Endothelial cell of umbilical vein (primary cell): ENCODE measurements around the gene INTS14. TPM values are rescaled to one million over a fixed set of nuclear protein-coding genes. Genes with fewer than 3 reads are reported as not detected.

ENCODE experiments used
- BruUV-seq: library from RNA; stranded (reverse); fragments of 400-500 nt; replicated peaks from 2 replicates; lab custom pipeline; 2021; lab: Mats Ljungman, UMichigan
- CTCF ChIA-PET: fragments of 300-600, 350-600 bp; sonication (Branson Sonifier 250); formaldehyde crosslinking; loops from one replicate; lab custom pipeline; 2021; ENCODE audit warnings: antibody characterized with exemption, inconsistent platforms; lab: Charles Lee
- POLR2A ChIA-PET: fragments of 300-600, 350-600 bp; sonication (Branson Sonifier 250); formaldehyde crosslinking; loops from one replicate; lab custom pipeline; 2021; ENCODE audit warnings: antibody characterized with exemption, inconsistent platforms; lab: Charles Lee
- DNase-seq: peaks from one replicate; pipeline ENCODE4 v3.0.0-alpha.2; 2011; ENCODE audit warnings: low read depth, low spot score
- FAIRE-seq: peaks from 2 replicates; lab custom pipeline; 2011; peaks lifted over from hg19 to GRCh38; lab: Jason Lieb, UNC
- H2AFZ ChIP-seq: 2 replicates; pipeline ENCODE4 v1.6.0; 2012; ENCODE audit warnings: low read depth, low read length, control low read depth, inconsistent platforms
- H3K27ac ChIP-seq: 2 replicates; pipeline ENCODE4 v1.5.1; 2011; ENCODE audit warnings: low read depth, mild to moderate bottlenecking, control low read depth, low read length, moderate library complexity; ENCODE audit not compliant: insufficient read depth
- H3K27me3 ChIP-seq, 2 experiments: 2 replicates each; pipeline versions ENCODE4 v1.6.0 to v1.6.1; 2011; ENCODE audit warnings: low read length in 2 of 2, mixed read lengths in 1 of 2; ENCODE audit not compliant: control insufficient read depth in 2 of 2, insufficient read depth in 2 of 2
- H3K36me3 ChIP-seq, 2 experiments: 2 replicates in 1 of 2; 3 replicates in 1 of 2; pipeline ENCODE4 v1.5.1; 2011; ENCODE audit warnings: low read length in 2 of 2, mild to moderate bottlenecking in 1 of 2, moderate library complexity in 1 of 2; ENCODE audit not compliant: control insufficient read depth in 2 of 2, insufficient read depth in 2 of 2; ENCODE audit errors: extremely low read depth in 1 of 2
- H3K4me1 ChIP-seq: 3 replicates; pipeline ENCODE4 v1.5.1; 2011; ENCODE audit warnings: mild to moderate bottlenecking, low read length; ENCODE audit not compliant: control insufficient read depth, insufficient read depth; ENCODE audit errors: extremely low read depth
- H3K4me2 ChIP-seq: 2 replicates; pipeline ENCODE4 v1.6.1; 2011; ENCODE audit warnings: low read length, control low read depth, mixed read lengths; ENCODE audit not compliant: insufficient read depth
- H3K4me3 ChIP-seq, 3 experiments: fragments of 200-600 bp in 1 of 3; sonication (generic), shearing (Covaris generic) in 1 of 3; replicated peaks in 1 of 3; 2 replicates each; pipeline ENCODE4 v1.5.1; 2011 to 2016; ENCODE audit warnings: control low read depth in 3 of 3, low read length in 3 of 3, mild to moderate bottlenecking in 2 of 3, inconsistent platforms in 1 of 3, low read depth in 1 of 3, moderate library complexity in 1 of 3; ENCODE audit not compliant: insufficient read depth in 1 of 3
- H3K79me2 ChIP-seq: 2 replicates; pipeline ENCODE4 v1.6.0; 2012; ENCODE audit warnings: low read length, inconsistent platforms; ENCODE audit not compliant: control insufficient read depth, insufficient read depth
- H3K9ac ChIP-seq: replicated peaks from 2 replicates; pipeline ENCODE3; 2011; ENCODE audit warnings: low read length, control low read depth; ENCODE audit not compliant: insufficient read depth; ENCODE audit errors: extremely low read depth
- H3K9me1 ChIP-seq: replicated peaks from 3 replicates; pipeline ENCODE4 v1.6.0; 2011; ENCODE audit warnings: mild to moderate bottlenecking, low read length; ENCODE audit not compliant: control insufficient read depth, insufficient read depth; ENCODE audit errors: extremely low read depth
- H3K9me3 ChIP-seq: replicated peaks from 2 replicates; pipeline ENCODE4 v1.5.1; 2012; ENCODE audit warnings: low read length, inconsistent platforms; ENCODE audit not compliant: control insufficient read depth, insufficient read depth
- H4K20me1 ChIP-seq: replicated peaks from 2 replicates; pipeline ENCODE3; 2011; ENCODE audit warnings: mild to moderate bottlenecking, low read length; ENCODE audit not compliant: control insufficient read depth, insufficient read depth; ENCODE audit errors: extremely low read depth
- EZH2 ChIP-seq: IDR thresholded peaks from 2 replicates; pipeline ENCODE4 v1.6.1; 2012; ENCODE audit warnings: borderline replicate concordance, low read depth, mild to moderate bottlenecking, moderate library complexity, low read length, inconsistent platforms; ENCODE audit not compliant: severe bottlenecking
- FOS ChIP-seq: IDR thresholded peaks from 2 replicates; pipeline ENCODE4 v1.6.1; 2011; ENCODE audit warnings: mild to moderate bottlenecking, low read length, moderate library complexity, borderline replicate concordance; ENCODE audit not compliant: insufficient read depth
- GATA2 ChIP-seq: IDR thresholded peaks from 2 replicates; pipeline ENCODE4 v1.7.0; 2011; ENCODE audit warnings: low read depth, mild to moderate bottlenecking, moderate library complexity, mixed read lengths, low read length; ENCODE audit not compliant: insufficient read length, insufficient read depth
- JUN ChIP-seq: IDR thresholded peaks from 2 replicates; pipeline ENCODE4 v1.6.1; 2011; ENCODE audit warnings: borderline replicate concordance, low read depth; ENCODE audit not compliant: insufficient read length, insufficient read depth
- MAX ChIP-seq: IDR thresholded peaks from 2 replicates; pipeline ENCODE4 v1.6.1; 2011; ENCODE audit not compliant: insufficient read depth, insufficient read length
- MYC ChIP-seq: IDR thresholded peaks from one replicate; pipeline ENCODE4 v1.6.1; 2011; ENCODE audit warnings: mild to moderate bottlenecking, low read depth, low read length
- POLR2A ChIP-seq: IDR thresholded peaks from 2 replicates; pipeline ENCODE4 v1.6.1; 2012; ENCODE audit warnings: low read depth, mild to moderate bottlenecking, control low read depth, low read length
- POLR2AphosphoS5 ChIP-seq: IDR thresholded peaks from 2 replicates; pipeline ENCODE4 v1.6.1; 2012; ENCODE audit warnings: low read depth, mild to moderate bottlenecking, control low read depth, low read length, moderate library complexity; ENCODE audit not compliant: insufficient read depth
- dilution Hi-C: fragments of 300-500 bp; cut with MboI; formaldehyde crosslinking; loops from one replicate; pipeline ENCODE4 v1.15.0; 2019; ENCODE audit warnings: low sequenced_read_pairs; ENCODE audit not compliant: extremely low pct_ligation_motif_present
- intact Hi-C: fragments of 100-400 bp; cut with micrococcal nuclease; formaldehyde crosslinking; loops from one replicate; pipeline ENCODE4 v1.10.0; 2022
- polyA plus RNA-seq, 4 experiments: library from polyadenylated mRNA; depleted of rRNA in 3 of 4; stranded (reverse) in 3 of 4; unstranded in 1 of 4; fragments of >200 nt; gene quantifications; 2 replicates each; pipeline versions ENCODE4 v1.2.1 to v1.2.3, GENCODE V29; 2011 to 2012; ENCODE audit warnings: missing spikeins in 1 of 4
- total RNA-seq: library from RNA; stranded (reverse); gene quantifications from 2 replicates; pipeline ENCODE4 v1.2.3, GENCODE V29; 2021
- TF ChIP-seq, protein P1 (sequence below), 2 donors: IDR thresholded peaks; 1 replicate in 1 of 2; 2 replicates in 1 of 2; pipeline ENCODE4 v1.5.1; 2011; ENCODE audit warnings: low read length in 2 of 2, mild to moderate bottlenecking in 2 of 2, moderate library complexity in 2 of 2, control low read depth in 1 of 2, inconsistent platforms in 1 of 2, low read depth in 1 of 2; ENCODE audit not compliant: insufficient read depth in 1 of 2; ENCODE audit errors: extremely low read depth in 1 of 2

The INTS14 gene
- total and polyA plus RNA-seq, 2 donors (not counting 3 experiments of a cell fraction or from before 2014, with no cell fraction given): 41.7 to 52.6 TPM

DNA sequence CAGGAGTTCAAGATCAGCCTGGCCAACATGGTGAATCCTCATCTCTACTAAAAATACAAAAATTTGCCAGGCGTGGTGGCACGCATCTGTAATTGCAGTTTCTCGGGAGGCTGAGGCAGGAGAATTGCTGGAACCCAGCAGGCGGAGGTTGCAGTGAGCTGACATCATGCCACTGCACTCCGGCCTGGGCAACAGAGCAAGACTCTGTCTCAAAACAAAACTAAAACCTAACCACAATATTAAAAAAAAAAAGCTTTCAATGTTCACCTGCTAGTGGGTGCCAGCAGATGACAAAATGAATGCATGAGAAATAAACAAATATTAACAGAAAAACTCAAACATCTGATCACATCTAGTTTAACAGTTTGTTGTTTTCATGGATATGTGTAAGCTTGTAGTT lies 19.8 kb upstream of the INTS14 start:
- CTCF ChIA-PET: interaction anchor here (1.4 kb wide), 1 partner anchor 20 kb away, joined by 5 read pairs; the partner anchor contains the start of gene INTS14

More for the DNA sequence above, 19.8 kb upstream of the INTS14 start:
- H3K79me2 ChIP-seq: no peaks in the 10 kb centered on the region
- no peaks in the 10 kb centered on the region for H3K9me3 ChIP-seq
- no TSS peak for BruUV-seq
- no peaks in the 10 kb centered on the region for H4K20me1 ChIP-seq
- POLR2A ChIA-PET: interaction anchor here (0.6 kb wide), 1 partner anchor 44 kb away, joined by 4 read pairs; no protein-coding TSS in a partner anchor
- no peak for FAIRE-seq
- dilution Hi-C loops (no loop called here), intact Hi-C loops (loop anchor here (10.0 kb wide), 1 partner anchor 314 kb away; no protein-coding TSS in a partner anchor)
- no peaks in the 10 kb centered on the region for H3K36me3 ChIP-seq
- H3K4me1 ChIP-seq: no peaks in the 10 kb centered on the region
- no peak overlapping the region for H3K4me2 ChIP-seq
- H3K9ac ChIP-seq: no peak overlapping the region
- TF ChIP-seq POLR2AphosphoS5 (no peak), MAX (no peak), FOS (no peak), GATA2 (no peak), MYC (no peak), POLR2A (no peak), EZH2 (no peak), JUN (no peak)
- TF ChIP-seq, protein P1, sequence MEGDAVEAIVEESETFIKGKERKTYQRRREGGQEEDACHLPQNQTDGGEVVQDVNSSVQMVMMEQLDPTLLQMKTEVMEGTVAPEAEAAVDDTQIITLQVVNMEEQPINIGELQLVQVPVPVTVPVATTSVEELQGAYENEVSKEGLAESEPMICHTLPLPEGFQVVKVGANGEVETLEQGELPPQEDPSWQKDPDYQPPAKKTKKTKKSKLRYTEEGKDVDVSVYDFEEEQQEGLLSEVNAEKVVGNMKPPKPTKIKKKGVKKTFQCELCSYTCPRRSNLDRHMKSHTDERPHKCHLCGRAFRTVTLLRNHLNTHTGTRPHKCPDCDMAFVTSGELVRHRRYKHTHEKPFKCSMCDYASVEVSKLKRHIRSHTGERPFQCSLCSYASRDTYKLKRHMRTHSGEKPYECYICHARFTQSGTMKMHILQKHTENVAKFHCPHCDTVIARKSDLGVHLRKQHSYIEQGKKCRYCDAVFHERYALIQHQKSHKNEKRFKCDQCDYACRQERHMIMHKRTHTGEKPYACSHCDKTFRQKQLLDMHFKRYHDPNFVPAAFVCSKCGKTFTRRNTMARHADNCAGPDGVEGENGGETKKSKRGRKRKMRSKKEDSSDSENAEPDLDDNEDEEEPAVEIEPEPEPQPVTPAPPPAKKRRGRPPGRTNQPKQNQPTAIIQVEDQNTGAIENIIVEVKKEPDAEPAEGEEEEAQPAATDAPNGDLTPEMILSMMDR (IDR thresholded peaks at IDR 0.05; ENCODE audit: extremely low read depth in 1 of 2, insufficient read depth in 1 of 2, low read depth in 1 of 2, low read length in 2 of 2): no peak
- H3K27ac ChIP-seq: no peak overlapping the region
- DNase-seq: no peak
- H3K9me1 ChIP-seq: no peaks in the 10 kb centered on the region
- H3K27me3 ChIP-seq: no peaks in the 10 kb centered on the region
- H3K4me3 ChIP-seq: no peak overlapping the region
- H2AFZ ChIP-seq: no peak overlapping the region
